ENCODE results near the gene ATXN2. TPM values are rescaled to one million over a fixed set of nuclear protein-coding genes. Genes with fewer than 3 reads are reported as not detected.
A peak's percentile ranks its signal among the peaks of the same experiment; 100 is the strongest.

ATXN2 gene
- total and polyA plus RNA-seq, 9 of the 15 experiments (the other 6 are each of a cell fraction or from before 2014, with no cell fraction given), result 16.8 to 67.8 (median 29.3) TPM

DNA sequence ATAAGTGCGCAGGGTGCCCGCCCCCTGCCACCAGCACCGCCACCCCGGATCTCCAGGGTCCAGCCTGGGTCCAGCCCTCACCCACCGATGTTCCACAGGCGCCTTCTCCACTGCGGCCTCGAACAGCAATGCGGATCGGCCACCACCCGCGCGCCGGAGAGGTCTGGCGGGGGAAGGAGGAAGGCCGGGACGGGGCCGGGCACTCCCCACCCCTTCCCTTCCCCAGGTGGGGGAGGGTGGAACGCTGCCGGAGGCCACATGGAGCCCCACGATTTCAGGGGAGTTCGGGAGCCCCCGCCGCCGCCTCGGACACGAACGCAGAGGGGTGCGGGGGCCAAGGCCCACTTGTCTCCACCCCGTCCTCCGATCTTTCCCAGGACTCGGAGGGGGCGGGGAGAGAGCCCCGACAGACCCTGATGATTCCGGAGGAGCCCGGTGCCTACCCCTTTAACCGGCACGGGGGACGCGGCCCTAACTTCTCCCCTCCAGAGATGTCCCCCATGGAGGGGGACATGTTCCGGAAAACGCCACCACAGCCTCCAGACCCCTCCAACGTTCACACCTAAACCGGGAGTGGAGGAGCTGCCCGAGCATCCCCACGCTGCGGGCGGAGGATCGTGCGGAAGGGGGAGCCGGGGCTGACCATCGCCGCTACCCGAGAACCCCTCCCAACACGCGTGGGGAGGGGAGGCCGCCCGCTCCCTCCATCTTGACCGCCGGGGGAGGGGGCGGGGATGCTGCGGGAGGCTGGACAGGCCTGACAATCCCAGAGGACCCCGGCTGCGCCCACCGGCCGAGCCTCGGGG, 1.1 kb downstream of the ATXN2 start (continued):
- TF ChIP-seq FOS (IDR thresholded peaks at IDR 0.05; ENCODE audit: extremely low read depth, insufficient read length), result no peak
- TF ChIP-seq NR2F6 (CRISPR knock-in tag; IDR thresholded peaks at IDR 0.05), result no peak
- TF ChIP-seq MAX (CRISPR knock-in tag; IDR thresholded peaks at IDR 0.05), result peak; percentile 74
- no peak for TF ChIP-seq HNRNPH1 (optimal IDR thresholded peaks at IDR 0.05; ENCODE audit: low read depth, low read length)
- TF ChIP-seq ZBTB8A (IDR thresholded peaks at IDR 0.05; ENCODE audit: partially characterized antibody), result no peak
- TF ChIP-seq POLR2AphosphoS2 (IDR thresholded peaks at IDR 0.05; ENCODE audit: low read length), result no peak
- no peak for TF ChIP-seq NR2C1 (IDR thresholded peaks at IDR 0.05)
- no peak for TF ChIP-seq NR2C1 (tag; IDR thresholded peaks at IDR 0.05)
- TF ChIP-seq BCLAF1 (IDR thresholded peaks at IDR 0.05; ENCODE audit: borderline replicate concordance in 1 of 2, control insufficient read depth in 1 of 2, low read depth in 2 of 2, low read length in 1 of 2), result no peak
- 0 out of 2 replicates have a peak, but pooled peaks have one; percentile 42 for TF ChIP-seq PHF21A (IDR thresholded peaks at IDR 0.05; ENCODE audit: borderline replicate concordance, low read depth)
- no peak for TF ChIP-seq ID3 (CRISPR knock-in tag; IDR thresholded peaks at IDR 0.05)
- 0 out of 2 replicates have a peak, but pooled peaks have one; percentile 7 for TF ChIP-seq ID3 (tag; IDR thresholded peaks at IDR 0.05)
- TF ChIP-seq RNF2 (IDR thresholded peaks at IDR 0.05), result 0 out of 2 replicates have a peak, but pooled peaks have one; percentile 19
- no peak for TF ChIP-seq RFX5 (IDR thresholded peaks at IDR 0.05; ENCODE audit: low read depth, low read length)
- no peak for TF ChIP-seq SMARCE1 (IDR thresholded peaks at IDR 0.05)
- no peak for TF ChIP-seq ZNF197 (CRISPR knock-in tag; IDR thresholded peaks at IDR 0.05; ENCODE audit: low read depth)
- TF ChIP-seq ZNF79 (CRISPR knock-in tag; IDR thresholded peaks at IDR 0.05; ENCODE audit: low read depth), result no peak
- no peak for TF ChIP-seq GTF2E2 (tag; IDR thresholded peaks at IDR 0.05)
- TF ChIP-seq HOXB6 (CRISPR knock-in tag; IDR thresholded peaks at IDR 0.05; ENCODE audit: borderline replicate concordance), result no peak
- no peak for TF ChIP-seq HMG20B (CRISPR knock-in tag; IDR thresholded peaks at IDR 0.05)
- no peak for TF ChIP-seq ZNF695 (CRISPR knock-in tag; IDR thresholded peaks at IDR 0.05)
- TF ChIP-seq ZNF224 (CRISPR knock-in tag; IDR thresholded peaks at IDR 0.05), result no peak
- no peak for TF ChIP-seq BDP1 (IDR thresholded peaks at IDR 0.05; ENCODE audit: insufficient read depth, insufficient read length)
- no peak; the same call in 1 of the 2 replicates for TF ChIP-seq GABPA (tag; conservative IDR thresholded peaks at IDR 0.05; ENCODE audit: low read depth)
- no peak for TF ChIP-seq GTF2A2 (tag; IDR thresholded peaks at IDR 0.05)
- no peak for TF ChIP-seq MXI1 (IDR thresholded peaks at IDR 0.05; ENCODE audit: low read depth, low read length)
- peak; percentile 14; the same call in 1 of the 2 replicates for TF ChIP-seq ZBTB7A (IDR thresholded peaks at IDR 0.05; ENCODE audit: borderline replicate concordance, control insufficient read depth, low read depth, low read length)

Measured in K562 (cell line).